Stimulated activated CD8-positive, alpha-beta memory T cell treated with anti-CD3 and anti-CD28 coated beads, Interleukin-12 subunit alpha, Interleukin-12 subunit beta, amount 100 ng/mL, for 1 hour (primary cell): Measurements from ENCODE around the gene GPX7.

ENCODE experiments used
- DNase-seq: peaks from one replicate; pipeline ENCODE4 v3.0.0-alpha.2; 2020; ENCODE audit warnings: low read depth

Gene GPX7

GRCh38 chr1:52588027-52588426 is 14.1 kb upstream of the GPX7 start:
- DNase-seq: no peak

DNA sequence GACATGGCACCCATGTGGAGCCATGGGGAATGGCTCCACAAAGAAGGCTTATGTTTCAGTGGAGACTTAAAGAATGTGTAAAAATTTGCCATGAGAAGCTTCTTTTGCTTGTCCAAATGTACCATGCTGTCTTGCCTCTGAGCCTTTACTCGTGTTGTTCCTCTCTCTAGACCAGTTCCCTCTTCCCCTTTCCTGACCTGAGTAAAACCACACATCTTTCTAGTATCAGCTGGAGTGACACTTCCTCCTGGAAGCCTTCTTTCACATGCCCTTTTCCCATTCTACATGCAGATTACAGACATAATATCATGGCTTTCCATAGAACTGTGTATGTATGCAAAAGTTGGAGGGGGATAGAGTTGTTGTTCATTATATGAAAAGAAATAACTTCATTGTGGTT is 13.6 kb upstream of the GPX7 start:
- no peak for DNase-seq

GRCh38 chr1:52590266-52590665 is 11.9 kb upstream of the GPX7 start:
- DNase-seq: no peak

- DNase-seq: no peak
Observed at GRCh38 chr1:52592637-52593323, 9.4 kb upstream of the GPX7 start.

DNA sequence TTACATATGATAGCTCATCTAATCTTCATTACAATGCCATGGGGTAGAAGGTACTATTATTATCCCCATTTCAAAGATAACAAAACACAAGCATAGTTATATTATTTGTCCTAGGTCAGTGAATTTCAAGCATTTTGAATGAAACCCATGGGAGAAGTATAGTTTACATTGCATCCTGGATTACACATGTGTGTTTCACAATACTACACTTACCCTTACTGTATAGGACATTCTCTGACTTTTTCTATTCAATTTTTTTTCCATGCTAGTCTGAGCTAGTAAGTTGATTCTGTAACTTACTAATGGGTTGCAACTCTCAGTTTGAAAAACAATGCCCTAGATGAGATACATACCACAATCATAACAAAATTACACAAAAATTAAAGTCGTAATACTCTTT is 8.7 kb upstream of the GPX7 start:
- DNase-seq: no peak

- DNase-seq: no peak
Observed at GRCh38 chr1:52595061-52595460, 7.1 kb upstream of the GPX7 start.

GRCh38 chr1:52597912-52598311 is 4.3 kb upstream of the GPX7 start:
- no peak for DNase-seq

DNA sequence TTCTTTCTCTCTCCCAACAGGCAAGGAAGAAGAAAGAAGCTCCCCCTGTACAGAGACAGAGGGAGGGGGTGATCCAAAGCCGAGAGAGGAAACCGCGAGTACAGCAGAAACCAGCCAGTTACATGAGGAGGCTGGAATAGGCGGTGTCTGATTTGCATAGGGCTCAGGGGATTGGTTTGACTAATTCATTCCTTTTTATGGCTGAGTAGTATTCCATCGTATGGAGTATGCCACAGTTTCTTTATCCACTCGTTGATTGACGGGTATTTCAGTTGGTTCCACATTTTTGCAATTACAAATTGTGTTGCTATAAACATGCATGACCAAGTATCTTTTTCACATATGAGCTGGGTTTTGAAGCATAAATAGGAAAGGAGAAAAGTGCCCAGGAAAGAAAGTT is 3.4 kb upstream of the GPX7 start:
- no peak for DNase-seq

DNA sequence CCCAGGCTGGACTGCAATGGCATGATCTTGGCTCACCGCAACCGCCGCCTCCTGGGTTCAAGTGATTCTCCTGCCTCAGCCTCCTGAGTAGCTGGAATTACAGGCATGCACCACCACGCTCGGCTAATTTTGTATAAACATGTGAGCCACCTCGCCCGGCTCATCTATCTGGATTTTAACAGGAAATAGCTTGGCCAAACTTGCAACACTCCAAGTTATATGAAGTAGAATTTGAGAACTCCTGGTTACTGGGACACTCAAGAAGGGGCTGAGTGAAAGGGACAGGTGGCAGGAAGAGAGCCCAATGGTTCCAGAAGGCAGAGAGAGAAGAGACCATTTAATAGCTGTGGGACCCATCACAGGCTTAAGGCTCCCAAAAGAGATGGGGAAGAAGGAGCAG is 2.9 kb upstream of the GPX7 start:
- no peak for DNase-seq

DNA sequence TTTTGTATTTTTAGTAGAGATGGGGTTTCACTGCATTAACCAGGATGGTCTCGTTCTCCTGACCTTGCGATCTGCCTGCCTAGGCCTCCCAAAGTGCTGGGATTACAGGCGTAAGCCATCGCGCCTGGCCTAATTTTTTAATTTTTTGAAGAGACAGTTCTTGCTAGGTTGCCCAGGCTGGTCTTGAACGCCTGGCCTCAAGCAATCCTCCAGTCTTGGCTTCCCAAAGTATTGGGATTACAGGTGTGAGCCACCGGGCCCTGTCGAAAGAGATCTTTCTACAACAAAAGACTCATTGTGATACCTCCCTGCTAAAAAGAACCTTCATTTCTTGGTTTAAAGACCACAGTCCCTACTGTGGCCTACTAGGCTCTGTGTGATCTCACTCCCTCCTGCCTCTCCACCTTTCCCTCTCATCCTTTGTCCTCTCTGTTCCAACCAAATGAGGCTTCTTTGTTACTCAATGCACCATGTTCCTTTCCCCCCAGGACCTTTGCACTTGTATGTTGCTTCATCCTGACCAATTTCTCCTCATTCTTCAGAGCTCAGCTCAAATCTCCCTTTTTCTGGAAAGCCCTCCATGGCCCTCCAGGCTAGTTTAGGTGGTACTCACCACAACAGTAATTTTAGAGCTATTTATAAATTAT is 1.5 kb upstream of the GPX7 start:
- DNase-seq: no peak

DNA sequence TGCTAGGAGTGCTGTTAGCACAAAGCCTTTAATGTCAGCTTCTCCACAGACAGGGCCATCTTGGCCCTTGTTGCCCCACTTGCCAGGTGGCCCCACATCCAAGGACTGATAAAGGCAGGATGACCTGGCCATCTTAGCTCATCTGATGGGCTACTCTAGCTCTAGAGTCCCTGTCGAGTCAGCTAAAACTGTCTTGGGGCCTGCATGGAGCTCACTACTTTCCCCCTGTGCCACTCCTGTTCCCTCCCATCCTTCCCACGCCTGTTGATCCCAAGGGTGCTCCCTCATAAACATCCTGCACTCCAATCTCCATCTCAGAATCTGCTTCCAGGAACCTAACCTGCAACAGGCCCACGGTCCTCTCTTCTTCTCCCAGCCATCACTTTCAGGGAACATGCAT is 652 bp upstream of the GPX7 start:
- DNase-seq: no peak

DNA sequence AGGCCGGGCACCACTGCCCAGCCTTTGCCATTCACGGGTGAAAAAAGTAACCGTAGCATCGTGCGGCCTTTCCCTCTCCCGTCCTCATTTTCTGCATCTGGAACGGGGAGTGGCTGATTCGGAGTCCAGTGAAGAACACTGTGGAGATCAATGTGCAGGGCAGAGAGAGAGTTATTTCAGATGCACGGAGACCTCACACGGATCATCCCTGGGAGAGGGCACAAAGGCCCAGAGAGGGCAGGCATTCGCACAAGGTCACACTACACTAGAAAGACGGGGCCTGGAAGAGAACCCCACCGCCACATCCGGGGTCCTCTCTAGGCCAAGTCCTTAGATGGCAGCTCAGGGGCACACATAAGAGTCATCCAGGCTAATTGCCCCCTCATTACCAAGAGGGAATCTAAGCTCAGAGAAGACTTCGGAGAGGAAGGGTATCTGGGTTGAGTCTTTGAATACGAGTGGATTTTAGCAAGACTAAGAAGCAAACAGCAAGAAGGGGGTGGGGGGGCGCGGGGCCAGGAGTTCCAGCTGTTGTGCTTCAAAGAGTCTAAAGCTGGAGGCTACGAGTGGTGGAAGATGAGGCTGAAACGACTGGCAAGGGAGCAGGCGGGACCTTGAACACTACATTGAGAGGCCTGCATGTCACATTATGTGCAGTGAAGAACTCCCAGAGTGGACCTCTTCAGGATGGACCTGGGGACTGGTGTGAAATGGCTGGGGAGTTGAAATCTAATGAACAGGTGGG is 857 bp downstream of the GPX7 start:
- DNase-seq: no peak

DNA sequence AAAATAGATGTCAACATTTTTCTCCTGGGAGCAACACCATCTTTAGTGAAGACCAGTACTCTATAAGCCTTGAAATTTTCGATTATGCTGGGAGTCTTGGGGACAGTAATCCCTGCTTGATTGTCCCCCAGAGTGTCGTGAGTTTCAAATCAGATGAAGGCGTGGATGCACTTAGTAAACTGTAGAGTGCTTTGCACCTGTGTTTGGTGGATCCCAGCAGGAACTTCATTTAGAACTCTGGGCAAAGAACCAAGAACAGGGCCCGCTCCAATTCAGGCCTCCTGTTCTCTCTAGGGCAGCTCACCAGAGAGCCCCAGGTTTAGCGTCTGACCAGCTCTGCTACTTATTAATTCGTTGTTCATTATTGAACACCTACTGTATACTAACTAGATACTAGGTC is 1.5 kb downstream of the GPX7 start:
- no peak for DNase-seq

GRCh38 chr1:52604063-52604770 is 2.0 kb downstream of the GPX7 start:
- DNase-seq: no peak

DNA sequence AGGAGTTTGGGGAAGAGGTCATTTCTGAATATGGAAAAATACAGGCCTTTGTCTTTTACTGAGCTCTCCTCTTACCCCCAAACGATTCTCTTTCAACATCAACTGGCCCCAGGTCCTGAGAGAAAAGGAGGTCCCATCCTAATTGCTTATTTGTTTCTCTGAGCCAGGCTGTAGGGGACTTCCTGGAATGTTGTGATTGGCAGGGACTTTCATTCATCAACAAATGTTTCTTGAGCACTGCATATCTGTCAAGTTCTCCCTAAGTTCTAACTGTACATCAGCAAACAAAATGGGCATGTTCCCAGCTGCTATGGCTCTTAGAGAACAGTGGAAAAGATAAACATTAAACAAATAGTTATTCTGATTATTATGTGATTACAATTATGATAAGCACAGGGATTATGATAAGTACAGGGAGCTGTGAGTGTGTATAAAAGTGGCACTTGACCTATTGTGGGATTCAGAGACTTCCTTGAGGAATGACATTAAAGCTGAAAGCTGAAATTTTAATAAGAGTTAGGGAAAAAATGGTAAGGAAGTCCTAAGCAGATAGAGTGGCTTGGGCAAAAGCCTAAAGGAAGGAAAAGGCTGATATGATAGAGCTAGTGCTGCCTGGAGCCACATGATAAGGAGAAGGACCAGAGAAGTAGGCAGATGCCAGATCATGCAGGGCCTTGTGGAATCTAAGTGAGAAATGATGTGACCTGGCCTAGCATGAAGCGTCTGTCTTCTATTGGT is 11.6 kb downstream of the GPX7 start:
- DNase-seq: no peak

DNA sequence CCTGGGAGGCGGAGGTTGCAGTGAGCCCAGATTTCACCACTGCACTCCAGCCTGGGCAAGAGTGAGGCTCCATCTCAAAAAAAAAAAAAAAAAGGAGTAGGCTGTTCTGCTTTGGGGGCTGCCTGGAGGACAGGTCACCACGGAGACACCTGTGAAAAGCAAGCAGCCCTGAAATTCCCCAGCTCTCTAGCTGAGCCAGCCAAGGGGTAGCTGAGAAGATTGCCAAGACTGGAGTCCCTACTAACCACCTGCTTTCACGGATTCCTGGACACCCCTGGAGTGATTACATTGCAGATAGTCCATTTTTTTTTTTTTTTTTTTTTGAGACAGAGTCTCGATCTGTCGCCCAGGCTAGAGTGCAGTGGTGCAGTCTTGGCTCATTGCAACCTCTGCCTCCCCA is 12.5 kb downstream of the GPX7 start:
- no peak for DNase-seq

DNA sequence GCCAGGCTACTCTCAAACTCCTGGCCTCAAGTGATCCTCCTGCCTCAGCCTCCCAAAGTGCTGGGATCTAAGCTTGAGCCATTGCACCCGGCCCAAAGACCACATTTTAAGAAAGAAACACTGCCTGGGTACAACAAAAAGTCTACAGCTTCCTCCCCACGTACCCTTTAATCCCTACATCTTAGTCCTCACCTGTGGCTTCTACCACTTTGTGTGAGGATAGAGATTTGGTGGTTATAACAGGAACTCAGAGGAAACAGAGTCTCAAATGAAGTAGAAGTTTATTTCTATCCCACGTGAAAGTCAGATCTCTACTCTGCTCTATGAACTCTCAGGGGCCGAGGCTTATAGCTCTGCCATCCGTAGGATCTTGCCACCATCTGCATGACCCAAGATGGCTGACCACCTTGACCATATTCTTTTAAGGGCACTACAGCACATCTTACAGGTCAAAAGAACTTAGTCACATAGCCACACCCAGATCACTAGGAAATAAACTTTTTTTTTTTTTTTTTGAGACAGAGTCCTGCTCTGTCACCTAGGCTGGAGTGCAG is 13.4 kb downstream of the GPX7 start:
- DNase-seq: no peak

- no peak for DNase-seq
Observed at GRCh38 chr1:52621950-52622349, 19.8 kb downstream of the GPX7 start.

- DNase-seq: no peak
Observed at GRCh38 chr1:52623812-52624211, 21.6 kb downstream of the GPX7 start.

DNA sequence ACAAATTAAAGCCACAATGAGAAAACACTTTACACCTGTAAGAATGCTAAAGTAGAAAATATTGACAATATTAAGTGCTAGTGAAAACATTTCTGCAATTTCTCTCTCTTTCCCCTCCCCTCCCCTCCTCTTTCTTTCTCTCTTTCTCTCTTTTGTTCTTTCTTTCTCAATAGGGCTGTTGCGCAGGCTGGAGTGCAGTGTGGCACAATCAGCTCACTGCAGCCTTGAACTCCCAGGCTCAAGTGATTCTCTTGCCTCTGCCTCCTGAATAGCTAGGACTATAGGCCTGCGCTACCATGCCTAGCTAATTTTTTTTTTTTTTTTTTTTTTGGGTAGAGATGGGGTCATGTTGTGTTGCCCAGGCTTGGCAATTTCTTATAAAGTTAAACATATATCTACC is 24.9 kb downstream of the GPX7 start:
- DNase-seq: no peak

GRCh38 chr1:52628614-52629324 is 26.6 kb downstream of the GPX7 start:
- no peak for DNase-seq
